Measurements from ENCODE around the gene DST. TPM values are rescaled to one million over a fixed set of nuclear protein-coding genes. Genes with fewer than 3 reads are reported as not detected.

DST gene
- total RNA-seq, 2 experiments from 2014 or later = 0.54 to 1.3 TPM

DNA sequence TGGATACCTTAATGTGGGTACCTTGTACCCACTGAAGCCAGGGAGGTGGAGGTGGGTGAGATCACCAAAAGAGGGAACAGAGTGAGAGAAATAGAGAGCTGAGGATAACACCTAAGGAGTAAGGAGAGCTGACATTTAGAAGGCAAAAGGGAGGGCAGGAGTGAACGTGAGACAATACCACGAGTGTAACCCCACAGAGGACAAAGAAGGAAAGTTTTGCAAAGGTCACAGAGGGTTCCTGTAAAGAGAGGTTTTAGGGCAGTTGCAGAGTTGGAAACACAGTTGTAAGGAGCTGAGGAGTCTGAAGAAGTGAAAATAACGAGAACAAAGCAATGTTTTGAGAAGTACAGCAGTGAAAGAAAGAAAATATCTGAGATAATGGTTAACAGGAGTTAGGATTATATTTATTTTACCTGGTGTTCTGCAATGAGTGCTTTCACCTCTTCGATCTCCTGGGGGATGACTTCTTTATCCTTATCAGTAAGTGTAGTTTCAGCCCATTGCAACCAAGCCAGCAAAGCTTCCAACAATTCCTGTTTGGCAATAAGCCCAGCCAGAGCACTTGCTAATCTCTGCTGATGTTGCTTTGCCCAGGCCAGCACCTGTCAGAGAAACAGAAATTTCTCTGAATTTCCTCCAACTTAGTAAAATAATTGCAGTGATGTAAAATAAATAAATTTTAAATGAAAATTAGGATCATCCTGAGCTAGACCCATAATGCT lies 166.8 kb downstream of the DST start:
- POLR2A ChIA-PET = no interaction called here
- DNase-seq (no peak), ATAC-seq (ENCODE audit: low read depth) (no peak)
- Mint-ChIP-seq H3K4me1 (no peaks in the 10 kb centered on the region), H3K27me3 (no peaks in the 10 kb centered on the region), H3K4me3 (no peak overlapping the region), H3K9me3 (peaks cover 6% of the 10 kb centered on the region), H3K36me3 (no peaks in the 10 kb centered on the region), H3K27ac (no peak overlapping the region)

DNA sequence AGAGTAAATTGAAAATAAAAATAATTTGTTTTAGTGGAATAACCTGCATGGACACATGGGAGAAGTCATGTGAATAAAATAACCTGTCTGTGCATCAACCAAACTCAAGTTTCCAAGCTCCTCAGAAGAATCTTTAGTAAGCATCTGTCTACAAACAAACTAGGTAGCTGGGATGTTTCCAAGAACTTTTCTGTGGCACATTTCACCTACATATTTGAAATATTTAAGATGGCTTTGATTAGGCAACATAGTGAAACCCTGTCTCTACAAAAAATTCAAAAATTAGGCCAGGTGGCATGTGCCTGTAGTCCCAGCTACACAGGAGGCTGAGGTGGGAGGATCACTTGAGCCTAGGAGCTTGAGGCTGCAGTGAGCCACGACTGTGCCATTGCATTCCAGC lies 168.2 kb downstream of the DST start:
- no peaks in the 10 kb centered on the region for H3K36me3 Mint-ChIP-seq
- no peak overlapping the region for H3K27ac Mint-ChIP-seq
- POLR2A ChIA-PET = no interaction called here
- DNase-seq (no peak), ATAC-seq (ENCODE audit: low read depth) (no peak)
- H3K27me3 Mint-ChIP-seq = no peaks in the 10 kb centered on the region
- no peaks in the 10 kb centered on the region for H3K4me1 Mint-ChIP-seq
- no peak overlapping the region for H3K4me3 Mint-ChIP-seq
- peaks cover 6% of the 10 kb centered on the region for H3K9me3 Mint-ChIP-seq

GRCh38 chr6:56463443-56463842 lies 179.2 kb downstream of the DST start:
- Mint-ChIP-seq H3K27ac (no peak overlapping the region), H3K36me3 (no peaks in the 10 kb centered on the region), H3K9me3 (no peaks in the 10 kb centered on the region), H3K27me3 (no peaks in the 10 kb centered on the region), H3K4me3 (no peak overlapping the region), H3K4me1 (no peaks in the 10 kb centered on the region)
- ATAC-seq (ENCODE audit: low read depth) (no peak), DNase-seq (no peak)
- POLR2A ChIA-PET = no interaction called here

DNA sequence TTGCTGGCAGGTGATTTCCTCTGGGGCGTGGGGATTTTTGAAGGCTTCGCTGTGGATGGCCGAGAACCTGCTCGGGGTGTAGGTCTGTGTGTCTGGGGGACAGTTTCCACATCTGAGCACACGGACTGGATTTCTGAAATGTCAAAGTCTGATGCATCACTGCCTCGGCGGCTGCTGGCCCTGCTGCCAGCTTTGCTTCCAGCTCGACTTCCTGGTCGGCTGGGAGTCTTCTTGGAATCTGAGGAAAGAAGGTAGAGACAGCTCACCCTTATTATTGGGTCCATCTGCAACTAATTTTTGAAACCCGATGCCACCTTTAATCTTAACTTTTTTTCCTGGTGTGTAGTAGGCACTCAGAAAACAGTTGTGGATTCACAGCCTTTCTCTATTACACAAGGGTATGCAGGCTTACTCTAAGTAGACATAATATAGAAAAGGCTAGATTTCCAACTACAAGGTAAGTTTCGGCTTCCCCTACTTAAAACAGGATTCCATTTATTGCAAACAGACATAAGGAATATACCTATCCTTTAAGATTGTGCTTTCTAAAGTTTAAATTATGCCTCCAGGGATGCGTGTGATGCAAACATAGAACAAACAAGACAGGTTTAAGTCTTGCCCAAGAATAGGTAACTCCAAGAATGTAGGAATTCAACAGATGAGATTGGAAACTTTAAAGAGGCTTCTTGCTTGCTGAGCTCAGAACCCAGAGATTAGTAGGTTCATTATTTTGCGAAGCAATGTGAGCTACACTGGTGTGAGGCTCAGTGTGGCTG lies 183.5 kb downstream of the DST start:
- H3K36me3 Mint-ChIP-seq = no peaks in the 10 kb centered on the region
- H3K27me3 Mint-ChIP-seq = no peaks in the 10 kb centered on the region
- no peaks in the 10 kb centered on the region for H3K4me1 Mint-ChIP-seq
- H3K4me3 Mint-ChIP-seq = no peak overlapping the region
- H3K27ac Mint-ChIP-seq = no peak overlapping the region
- POLR2A ChIA-PET = no interaction called here
- H3K9me3 Mint-ChIP-seq = no peaks in the 10 kb centered on the region
- DNase-seq (no peak), ATAC-seq (ENCODE audit: low read depth) (no peak)

GRCh38 chr6:56458324-56458884 lies 184.3 kb downstream of the DST start:
- Mint-ChIP-seq H3K4me1 (no peaks in the 10 kb centered on the region), H3K9me3 (no peaks in the 10 kb centered on the region), H3K27ac (no peak overlapping the region), H3K27me3 (no peaks in the 10 kb centered on the region), H3K36me3 (no peaks in the 10 kb centered on the region), H3K4me3 (no peak overlapping the region)
- POLR2A ChIA-PET = no interaction called here
- ATAC-seq (ENCODE audit: low read depth) (no peak), DNase-seq (no peak)

DNA sequence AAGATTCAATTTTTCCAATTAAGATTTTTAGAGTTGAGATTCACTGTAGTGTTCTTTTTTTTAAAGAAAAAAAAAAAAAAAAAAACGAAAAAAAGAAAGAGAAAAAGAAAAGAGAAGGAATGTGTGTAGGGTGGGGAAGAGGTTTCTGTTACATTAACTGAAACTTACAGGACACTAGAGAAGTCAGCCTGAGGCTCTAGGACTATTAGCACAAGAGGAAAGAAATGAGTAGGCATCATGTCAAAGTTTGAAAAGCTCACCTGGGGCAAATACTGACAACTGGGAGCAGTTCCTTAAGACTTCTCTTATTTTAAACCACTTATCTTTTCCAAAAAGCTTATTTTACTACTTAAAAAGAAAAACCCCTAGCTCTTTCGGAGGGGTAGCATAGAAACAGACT lies 185.9 kb downstream of the DST start:
- H3K36me3 Mint-ChIP-seq = no peaks in the 10 kb centered on the region
- H3K4me1 Mint-ChIP-seq = no peaks in the 10 kb centered on the region
- H3K4me3 Mint-ChIP-seq = no peak overlapping the region
- DNase-seq (no peak), ATAC-seq (ENCODE audit: low read depth) (no peak)
- H3K27ac Mint-ChIP-seq = no peak overlapping the region
- H3K9me3 Mint-ChIP-seq = no peaks in the 10 kb centered on the region
- POLR2A ChIA-PET = no interaction called here
- H3K27me3 Mint-ChIP-seq = no peaks in the 10 kb centered on the region

DNA sequence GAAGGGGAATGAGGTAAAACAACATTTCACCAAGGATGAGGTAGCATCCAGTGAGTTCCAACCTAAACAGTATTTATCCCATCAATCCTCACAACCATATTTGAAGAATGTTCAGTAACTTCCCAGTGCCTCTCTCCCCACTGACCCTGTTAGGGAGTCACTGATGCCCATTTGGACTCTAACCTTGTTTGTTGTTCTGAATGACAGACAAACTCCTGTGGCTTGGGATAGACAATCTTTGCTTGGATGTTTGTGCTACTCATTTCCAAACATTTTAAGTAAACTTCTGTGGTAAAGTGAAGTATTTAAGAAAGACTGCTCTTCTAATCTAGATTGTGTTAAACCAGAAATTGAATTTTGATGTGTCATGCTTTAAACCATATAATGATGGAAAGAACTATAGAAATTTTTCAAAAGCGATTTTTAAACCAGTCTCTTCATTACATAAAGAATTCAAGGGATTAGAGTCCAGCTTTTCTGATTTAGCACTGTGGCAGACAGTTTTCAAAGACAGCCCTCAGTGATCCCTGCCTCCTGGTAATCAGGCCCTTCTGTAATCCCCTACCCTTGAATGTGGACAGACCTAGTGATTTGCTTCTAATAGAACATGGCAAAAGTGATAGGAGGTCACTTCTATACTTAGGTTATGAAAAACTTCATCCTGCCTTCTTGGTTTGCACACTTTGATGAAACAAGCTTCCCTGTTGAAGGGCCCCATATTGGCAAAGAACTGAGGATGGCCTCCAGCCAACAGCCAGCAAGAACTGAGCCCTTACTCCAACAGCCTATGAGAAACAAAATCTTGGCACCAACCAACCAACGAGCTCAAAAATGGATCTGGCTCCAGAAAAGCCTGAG lies 191.6 kb downstream of the DST start:
- no peaks in the 10 kb centered on the region for H3K9me3 Mint-ChIP-seq
- POLR2A ChIA-PET = no interaction called here
- H3K27ac Mint-ChIP-seq = no peak overlapping the region
- H3K36me3 Mint-ChIP-seq = no peaks in the 10 kb centered on the region
- H3K4me3 Mint-ChIP-seq = no peak overlapping the region
- no peaks in the 10 kb centered on the region for H3K4me1 Mint-ChIP-seq
- DNase-seq (no peak), ATAC-seq (ENCODE audit: low read depth) (no peak)
- no peaks in the 10 kb centered on the region for H3K27me3 Mint-ChIP-seq

DNA sequence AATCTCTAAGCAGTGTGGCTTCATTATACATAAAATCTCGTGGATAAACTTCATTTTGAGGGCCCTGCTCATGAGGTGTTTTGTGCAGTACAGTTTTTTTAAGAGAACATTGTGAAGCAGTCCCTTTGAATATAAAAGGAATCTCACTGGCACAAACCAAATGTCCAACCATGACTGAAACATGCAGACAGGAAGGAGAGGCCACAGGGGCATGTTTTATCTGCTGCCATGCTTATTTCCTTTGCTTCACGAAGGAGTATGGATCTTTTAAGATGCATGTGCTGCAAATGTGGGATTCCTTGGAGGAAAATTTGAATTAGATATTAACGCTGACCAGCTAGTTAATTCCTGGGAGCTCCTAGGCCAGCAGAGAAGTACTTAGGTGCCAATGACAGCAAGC lies 192.3 kb downstream of the DST start:
- DNase-seq = no peak
- H3K9me3 Mint-ChIP-seq = no peaks in the 10 kb centered on the region
- no peaks in the 10 kb centered on the region for H3K36me3 Mint-ChIP-seq
- no peak for ATAC-seq (ENCODE audit: low read depth)
- H3K27ac Mint-ChIP-seq = no peak overlapping the region
- POLR2A ChIA-PET = no interaction called here
- H3K4me1 Mint-ChIP-seq = no peaks in the 10 kb centered on the region
- H3K4me3 Mint-ChIP-seq = no peak overlapping the region
- H3K27me3 Mint-ChIP-seq = no peaks in the 10 kb centered on the region

DNA sequence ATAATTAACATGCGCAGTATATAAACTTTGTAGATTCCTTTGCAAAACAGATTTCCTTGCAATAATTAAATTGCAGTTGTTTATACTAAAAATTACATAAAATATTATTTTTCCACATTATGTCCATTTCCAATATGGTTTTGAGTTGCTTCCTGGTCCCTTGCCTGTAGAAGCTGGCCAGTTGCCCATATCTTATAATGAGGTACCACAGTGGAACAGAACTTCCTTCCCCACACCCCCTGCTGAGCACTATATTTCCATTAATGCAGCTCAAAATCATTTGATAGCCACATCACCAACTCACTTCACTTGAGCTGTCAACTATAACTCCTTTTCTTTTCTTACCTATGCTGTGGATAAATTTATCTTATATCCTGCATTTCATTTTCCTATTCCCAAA lies 194.6 kb downstream of the DST start:
- no peaks in the 10 kb centered on the region for H3K36me3 Mint-ChIP-seq
- no peak overlapping the region for H3K4me3 Mint-ChIP-seq
- H3K27me3 Mint-ChIP-seq = no peaks in the 10 kb centered on the region
- ATAC-seq (ENCODE audit: low read depth) (no peak), DNase-seq (no peak)
- POLR2A ChIA-PET = no interaction called here
- H3K27ac Mint-ChIP-seq = no peak overlapping the region
- H3K9me3 Mint-ChIP-seq = no peaks in the 10 kb centered on the region
- no peaks in the 10 kb centered on the region for H3K4me1 Mint-ChIP-seq

DNA sequence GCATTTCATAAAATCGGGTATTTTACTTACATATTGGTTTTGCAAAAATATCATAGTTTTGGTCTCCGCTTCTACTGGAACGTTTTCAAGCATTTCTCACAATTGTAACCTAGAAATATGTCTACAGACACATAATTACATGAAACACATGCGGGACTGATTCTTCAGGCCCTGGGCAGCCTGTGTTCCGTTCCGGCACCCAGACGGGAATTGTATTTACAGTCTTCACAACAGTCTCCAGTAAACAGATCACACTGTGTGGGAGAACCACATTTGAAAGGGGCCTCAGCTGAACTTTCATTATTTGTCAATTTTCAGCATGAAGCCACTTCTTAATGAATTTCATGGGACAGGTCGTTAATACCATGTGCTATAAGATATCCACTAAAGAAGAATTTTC lies 196.9 kb downstream of the DST start:
- ATAC-seq (ENCODE audit: low read depth) (no peak), DNase-seq (no peak)
- Mint-ChIP-seq H3K27me3 (no peaks in the 10 kb centered on the region), H3K9me3 (no peaks in the 10 kb centered on the region), H3K4me3 (no peak overlapping the region), H3K36me3 (no peaks in the 10 kb centered on the region), H3K4me1 (no peaks in the 10 kb centered on the region), H3K27ac (no peak overlapping the region)
- POLR2A ChIA-PET = no interaction called here

GRCh38 chr6:56444855-56445254 lies 197.8 kb downstream of the DST start:
- Mint-ChIP-seq H3K36me3 (no peaks in the 10 kb centered on the region), H3K27ac (no peak overlapping the region), H3K27me3 (no peaks in the 10 kb centered on the region), H3K4me3 (no peak overlapping the region), H3K9me3 (no peaks in the 10 kb centered on the region), H3K4me1 (no peaks in the 10 kb centered on the region)
- DNase-seq = no peak
- ATAC-seq (ENCODE audit: low read depth) = no peak
- POLR2A ChIA-PET = no interaction called here

- Mint-ChIP-seq H3K27ac (no peak overlapping the region), H3K4me1 (no peaks in the 10 kb centered on the region), H3K4me3 (no peak overlapping the region), H3K27me3 (no peaks in the 10 kb centered on the region), H3K36me3 (no peaks in the 10 kb centered on the region), H3K9me3 (peaks cover 3% of the 10 kb centered on the region)
- POLR2A ChIA-PET = no interaction called here
- no peak for ATAC-seq (ENCODE audit: low read depth)
- DNase-seq = no peak
Measured at GRCh38 chr6:56440551-56440981, 202.1 kb downstream of the DST start.

DNA sequence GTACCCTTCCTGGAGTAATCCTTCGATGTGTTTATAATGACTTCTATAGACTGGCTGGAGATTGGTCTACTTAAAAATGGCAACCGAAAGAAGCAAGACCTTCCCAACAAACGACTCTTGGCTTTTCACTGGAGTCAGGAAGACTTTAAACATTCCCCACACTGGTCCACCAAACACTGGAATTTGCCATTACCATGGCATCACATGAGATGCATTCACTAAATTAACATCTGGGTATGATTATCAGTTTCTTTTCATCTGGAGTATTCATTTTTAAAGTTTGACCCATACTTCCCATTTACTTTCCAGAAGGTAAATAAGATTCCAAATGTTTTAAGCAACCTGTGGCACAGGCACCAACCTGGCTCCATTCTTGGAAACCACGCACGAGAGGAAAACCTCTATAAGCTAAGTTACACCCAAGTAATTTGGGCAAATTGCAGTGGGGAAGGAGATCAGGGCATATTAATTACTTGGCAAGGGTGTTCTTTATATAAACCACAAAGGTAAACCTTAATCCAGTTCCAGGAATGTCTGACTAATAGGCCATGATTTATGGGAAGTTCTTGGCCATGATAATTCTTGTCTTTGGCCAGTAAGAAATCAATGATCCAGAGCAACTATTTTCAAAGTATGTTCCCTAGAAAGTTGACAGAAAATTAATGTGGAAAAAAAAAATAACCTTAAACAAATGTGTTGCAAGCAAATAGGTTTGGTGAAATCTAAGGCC lies 205.4 kb downstream of the DST start:
- Mint-ChIP-seq H3K9me3 (peaks cover 3% of the 10 kb centered on the region), H3K4me1 (no peaks in the 10 kb centered on the region), H3K36me3 (no peaks in the 10 kb centered on the region), H3K4me3 (no peak overlapping the region), H3K27me3 (no peaks in the 10 kb centered on the region), H3K27ac (no peak overlapping the region)
- ATAC-seq (ENCODE audit: low read depth) (no peak), DNase-seq (no peak)
- POLR2A ChIA-PET = no interaction called here

All from activated naive CD8-positive, alpha-beta T cell treated with anti-CD3 and anti-CD28 coated beads, Interleukin-2, amount 10 ng/mL, durations not matched to agents 7 days and 5 days (primary cell).